ENCODE measurements around the gene CAMKMT.

The CAMKMT gene

GRCh38 chr2:44817673-44818335 is 456.1 kb downstream of the CAMKMT start:
- TF ChIP-seq ZNF274 (IDR thresholded peaks at IDR 0.05; ENCODE audit: low read depth, low read length), result no peak
- no peak overlapping the region for H3K4me3 ChIP-seq (ENCODE audit: low read length)

- TF ChIP-seq ZNF274 (IDR thresholded peaks at IDR 0.05; ENCODE audit: low read depth, low read length), result no peak
- no peak overlapping the region for H3K4me3 ChIP-seq (ENCODE audit: low read length)
These were observed 457.3 kb downstream of the CAMKMT start for GRCh38 chr2:44819061-44819460.

- TF ChIP-seq ZNF274 (IDR thresholded peaks at IDR 0.05; ENCODE audit: low read depth, low read length), result no peak
- H3K4me3 ChIP-seq (ENCODE audit: low read length), result no peak overlapping the region
These were observed 459.8 kb downstream of the CAMKMT start for GRCh38 chr2:44821500-44821899.

- no peak for TF ChIP-seq ZNF274 (IDR thresholded peaks at IDR 0.05; ENCODE audit: low read depth, low read length)
- H3K4me3 ChIP-seq (ENCODE audit: low read length), result no peak overlapping the region
These were observed 460.4 kb downstream of the CAMKMT start for GRCh38 chr2:44822174-44822573.
